Stimulated activated naive CD4-positive, alpha-beta T cell treated with Interleukin-2 at 50 U/mL for 16 hours (primary cell): ENCODE results near the gene PACS1.
"Not testable (repeated sequence)": the region's sequence is repeated elsewhere in the genome, so short reads cannot be mapped to it uniquely, and the experiment has no call there.

Source experiments
- DNase-seq: peaks from one replicate; lab custom pipeline; 2025; lab: John Stamatoyannopoulos, UW

Gene PACS1

DNA sequence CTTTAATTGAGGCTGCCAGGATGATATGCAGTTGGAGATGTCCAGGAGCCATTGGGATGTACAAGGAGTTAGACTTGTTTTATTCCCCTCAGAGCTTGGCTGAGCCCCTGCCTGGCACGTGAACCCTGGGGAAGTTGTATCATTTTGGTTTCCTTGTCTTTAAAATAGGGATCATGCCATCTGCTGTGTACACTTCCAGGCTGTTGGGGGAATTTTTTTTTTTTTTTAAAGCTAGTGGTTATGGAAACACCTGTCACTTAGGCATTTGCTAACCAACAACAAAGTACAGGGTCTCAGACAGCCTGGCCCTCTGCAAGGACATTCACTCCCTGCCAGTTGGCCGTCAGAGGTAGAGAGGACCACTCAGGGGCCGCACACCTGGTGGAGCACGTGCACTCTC is 189.9 kb downstream of the PACS1 start:
- DNase-seq = no peak

- no peak for DNase-seq
These were observed 191.5 kb downstream of the PACS1 start for GRCh38 chr11:66261578-66261977.

GRCh38 chr11:66262191-66262590 is 192.1 kb downstream of the PACS1 start:
- no peak for DNase-seq

GRCh38 chr11:66262696-66263095 is 192.6 kb downstream of the PACS1 start:
- no peak for DNase-seq

DNA sequence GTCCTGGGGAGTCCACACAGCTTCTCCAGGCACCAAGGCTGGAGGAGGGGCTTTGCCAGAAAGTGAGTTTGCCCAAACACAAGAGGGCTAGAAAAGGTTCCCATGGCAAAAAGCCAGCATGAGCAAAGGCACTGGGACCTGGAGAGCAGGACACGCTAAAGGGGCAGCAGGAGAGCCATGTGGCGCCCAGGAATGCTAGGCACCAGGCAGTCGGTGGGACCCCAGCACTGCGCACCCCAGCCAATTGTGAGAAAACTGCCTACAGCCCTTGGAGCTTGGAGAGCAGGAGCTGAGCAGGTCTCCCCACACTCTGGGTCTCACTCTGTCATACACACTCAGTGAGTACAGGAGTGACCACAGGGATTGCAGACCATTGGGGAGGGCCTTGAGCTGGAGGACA is 193.2 kb downstream of the PACS1 start:
- DNase-seq = no peak

DNA sequence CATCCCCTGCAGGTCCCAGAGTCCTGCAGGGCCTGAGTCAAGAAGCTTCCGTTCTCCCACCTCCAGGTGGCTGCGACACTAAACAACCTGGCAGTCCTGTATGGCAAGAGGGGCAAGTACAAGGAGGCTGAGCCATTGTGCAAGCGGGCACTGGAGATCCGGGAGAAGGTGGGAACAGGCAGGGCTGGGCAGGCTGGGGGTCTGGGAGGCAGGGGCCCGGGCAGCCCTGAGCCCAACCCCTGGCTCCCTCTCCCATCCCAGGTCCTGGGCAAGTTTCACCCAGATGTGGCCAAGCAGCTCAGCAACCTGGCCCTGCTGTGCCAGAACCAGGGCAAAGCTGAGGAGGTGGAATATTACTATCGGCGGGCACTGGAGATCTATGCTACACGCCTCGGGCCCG is 193.7 kb downstream of the PACS1 start:
- DNase-seq = no peak

DNA sequence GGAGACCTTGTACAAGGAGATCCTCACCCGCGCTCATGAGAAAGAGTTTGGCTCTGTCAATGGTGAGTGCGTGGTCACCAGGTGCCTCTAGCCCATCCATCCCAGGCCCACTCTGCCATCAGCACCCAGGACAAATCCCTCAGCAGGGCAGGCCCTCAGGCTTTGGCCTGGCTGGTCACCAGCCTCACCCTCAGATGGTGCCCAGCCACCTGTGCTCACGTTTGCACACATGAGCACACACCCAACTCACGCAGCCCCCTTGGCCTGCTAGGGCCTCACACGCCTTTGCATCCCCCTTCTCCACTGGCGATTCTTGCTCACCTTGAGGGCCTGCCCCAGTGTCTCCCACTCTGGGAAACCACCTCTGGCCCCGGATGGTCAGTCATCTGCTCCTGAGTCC is 194.3 kb downstream of the PACS1 start:
- DNase-seq = no peak

GRCh38 chr11:66264914-66265313 is 194.8 kb downstream of the PACS1 start:
- peak; percentile 33 for DNase-seq

DNA sequence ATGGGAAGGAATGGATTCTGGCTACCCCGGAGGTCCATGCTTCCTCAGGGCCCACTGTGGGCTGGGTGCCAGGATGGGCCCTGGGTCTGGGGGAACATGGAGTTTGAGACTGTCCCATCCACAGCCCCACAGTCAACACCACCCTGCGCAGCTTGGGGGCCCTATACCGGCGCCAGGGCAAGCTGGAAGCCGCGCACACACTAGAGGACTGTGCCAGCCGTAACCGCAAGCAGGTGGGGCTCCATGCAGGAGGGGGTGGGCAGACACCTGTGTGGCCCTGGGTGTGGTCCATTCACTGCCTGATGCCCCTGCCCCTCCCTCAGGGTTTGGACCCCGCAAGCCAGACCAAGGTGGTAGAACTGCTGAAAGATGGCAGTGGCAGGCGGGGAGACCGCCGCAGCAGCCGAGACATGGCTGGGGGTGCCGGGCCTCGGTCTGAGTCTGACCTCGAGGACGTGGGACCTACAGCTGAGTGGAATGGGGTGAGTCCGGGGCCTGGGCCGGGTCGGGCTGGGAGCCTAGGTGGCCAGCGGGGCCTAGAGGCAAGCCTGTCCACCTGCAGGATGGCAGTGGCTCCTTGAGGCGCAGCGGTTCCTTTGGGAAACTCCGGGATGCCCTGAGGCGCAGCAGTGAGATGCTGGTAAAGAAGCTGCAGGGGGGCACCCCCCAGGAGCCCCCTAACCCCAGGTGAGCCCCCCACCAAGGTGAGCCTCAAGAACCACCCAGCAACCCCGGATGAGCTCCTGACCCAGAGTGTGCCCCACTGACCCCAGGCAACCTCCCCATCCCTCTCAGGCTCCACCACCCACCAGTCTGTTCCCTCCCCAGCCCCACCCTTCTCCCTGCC is 195.7 kb downstream of the PACS1 start:
- no peak for DNase-seq

GRCh38 chr11:66266378-66267038 is 196.4 kb downstream of the PACS1 start:
- DNase-seq = no peak

- DNase-seq = no peak
These were observed 196.9 kb downstream of the PACS1 start for GRCh38 chr11:66267039-66267378.

DNA sequence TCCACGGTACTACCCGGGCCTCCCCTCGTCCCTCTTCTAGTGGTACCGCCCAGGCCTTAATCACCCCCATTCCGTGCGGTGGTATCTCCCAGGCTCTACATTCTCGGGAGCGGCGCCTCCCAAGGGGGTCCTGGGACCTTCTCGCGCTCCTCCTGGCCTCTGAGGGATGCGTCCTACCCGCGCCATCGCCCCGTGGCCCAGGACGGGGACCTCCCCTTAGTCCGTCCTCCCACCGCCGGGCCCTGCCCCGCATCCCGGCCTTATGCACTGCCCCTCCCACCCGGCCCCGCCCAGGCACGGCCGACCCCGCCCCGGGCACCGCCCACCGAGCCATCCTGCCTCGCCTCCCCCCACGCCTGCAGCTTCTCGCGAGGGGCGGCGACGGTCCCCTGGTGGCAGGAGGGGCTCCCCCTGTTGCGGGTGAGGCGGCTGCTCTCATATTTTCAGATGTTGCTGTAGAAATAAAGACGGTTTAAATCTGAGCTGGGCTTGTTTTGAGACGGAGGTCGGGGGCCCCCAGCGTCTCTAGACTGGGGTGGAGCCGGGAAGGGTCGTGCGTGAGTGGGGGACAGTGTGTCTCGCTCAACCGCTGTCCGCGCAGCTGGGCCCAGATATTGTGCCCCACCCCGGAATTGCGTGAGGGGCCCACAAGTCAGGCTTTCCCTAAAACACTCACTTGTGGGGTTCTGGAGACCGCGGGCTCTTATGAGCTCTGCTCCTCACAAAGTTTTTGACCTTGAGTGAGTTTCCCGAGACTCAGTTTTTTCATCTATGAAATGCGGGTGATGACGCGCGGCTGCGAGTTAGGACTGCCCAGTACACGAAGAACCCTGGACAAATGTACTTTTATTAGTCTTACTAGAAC is 197.5 kb downstream of the PACS1 start:
- DNase-seq = peak; percentile 83

DNA sequence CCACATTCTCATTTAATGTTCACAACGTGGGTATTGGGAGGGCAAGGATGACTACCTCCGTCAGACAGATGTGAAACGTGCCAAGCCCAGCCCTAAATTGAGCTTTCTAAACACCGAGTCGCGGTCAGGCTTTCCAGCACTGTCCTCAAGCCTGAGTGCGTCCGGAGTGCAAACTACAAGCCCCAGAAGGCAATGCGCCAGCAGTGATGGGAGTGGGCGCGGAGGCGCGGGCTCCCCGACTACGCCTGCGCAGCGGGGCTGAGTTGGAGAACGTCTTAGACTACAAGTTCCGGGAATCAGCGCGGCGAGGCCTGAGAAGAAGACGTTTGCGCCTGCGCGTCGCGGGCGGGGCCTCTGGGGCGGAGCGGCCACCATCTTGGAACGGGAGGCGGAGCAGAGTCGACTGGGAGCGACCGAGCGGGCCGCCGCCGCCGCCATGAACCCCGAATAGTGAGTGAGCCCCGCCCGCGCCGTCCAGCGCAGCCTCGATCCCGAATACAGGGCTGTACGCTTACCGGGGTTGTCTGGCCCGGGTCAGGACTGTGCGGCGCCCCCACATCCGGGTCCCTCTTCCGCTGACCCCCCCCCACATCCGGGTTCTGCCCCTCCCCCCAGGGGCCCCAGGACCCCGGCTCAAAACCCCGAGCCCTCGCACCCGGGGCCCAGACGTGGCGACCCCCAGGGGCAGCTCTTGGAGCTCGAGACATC is 198.3 kb downstream of the PACS1 start, which contains the start of gene RAB1B:
TSS of gene RAB1B (plus strand) at position 396 of the 708 bp plus-strand sequence. CDS start at position 437, 41 bp downstream.
- peak; percentile 98 for DNase-seq

- DNase-seq = no peak
These were observed 199.2 kb downstream of the PACS1 start for GRCh38 chr11:66268952-66269905.

DNA sequence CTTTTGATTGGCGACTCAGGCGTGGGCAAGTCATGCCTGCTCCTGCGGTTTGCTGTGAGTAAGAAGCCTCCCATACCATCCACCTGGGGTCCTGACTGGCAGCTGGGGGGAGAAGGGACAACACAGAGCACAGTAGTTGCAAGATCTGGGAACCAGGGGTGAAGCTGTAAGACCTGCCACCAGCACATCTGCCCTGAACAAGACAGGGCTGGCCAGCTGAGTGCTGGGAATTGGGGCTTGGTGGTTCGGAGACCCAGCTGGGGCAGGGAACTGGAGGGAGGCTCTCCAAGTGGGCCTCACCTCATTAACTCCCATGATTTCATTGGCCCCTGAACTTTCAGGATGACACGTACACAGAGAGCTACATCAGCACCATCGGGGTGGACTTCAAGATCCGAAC is 201.7 kb downstream of the PACS1 start:
- DNase-seq = no peak

DNA sequence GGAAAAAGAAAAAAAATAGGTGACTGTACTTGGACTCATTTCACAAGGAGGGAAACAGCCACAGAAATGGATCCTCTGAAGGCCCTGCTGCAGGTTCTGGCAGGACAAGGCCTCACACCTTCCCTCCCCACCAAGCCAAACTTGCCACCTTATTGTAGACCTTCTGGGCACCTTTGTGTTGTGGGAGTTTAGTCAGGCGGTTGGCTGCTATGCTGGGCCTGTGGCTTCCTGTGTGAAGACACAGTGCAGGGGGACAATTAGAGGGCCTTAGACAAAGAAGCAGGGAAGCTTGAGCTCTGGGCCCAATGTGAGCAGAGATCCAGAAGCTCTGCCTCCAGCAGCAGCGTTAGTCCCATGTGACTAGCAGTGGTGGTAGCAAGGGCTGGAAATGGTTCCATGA is 202.5 kb downstream of the PACS1 start:
- DNase-seq = no peak

GRCh38 chr11:66274219-66274618 is 204.1 kb downstream of the PACS1 start:
- no peak for DNase-seq

DNA sequence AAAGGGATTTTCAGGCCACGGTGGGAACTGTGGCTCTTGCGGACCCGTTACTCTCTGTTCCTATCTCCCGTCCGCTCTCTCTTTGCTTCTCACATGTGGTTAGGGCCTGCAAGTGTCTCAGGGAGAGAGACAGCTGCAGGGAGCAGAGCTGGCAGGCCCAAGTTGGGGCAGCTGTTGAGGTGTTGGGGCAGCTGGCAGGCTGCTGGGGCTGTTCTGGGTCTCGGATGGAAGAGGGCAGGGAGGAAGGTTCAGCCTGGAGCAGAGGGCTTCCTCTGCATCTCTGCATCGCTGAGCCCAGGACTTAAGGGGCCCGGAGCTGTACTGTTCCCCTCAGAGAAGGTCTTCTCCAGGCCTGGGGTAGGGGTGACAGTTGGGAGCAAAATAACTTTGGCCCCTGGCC is 205.3 kb downstream of the PACS1 start:
- no peak for DNase-seq

- DNase-seq = no peak
These were observed 206.0 kb downstream of the PACS1 start for GRCh38 chr11:66275984-66276612.

DNA sequence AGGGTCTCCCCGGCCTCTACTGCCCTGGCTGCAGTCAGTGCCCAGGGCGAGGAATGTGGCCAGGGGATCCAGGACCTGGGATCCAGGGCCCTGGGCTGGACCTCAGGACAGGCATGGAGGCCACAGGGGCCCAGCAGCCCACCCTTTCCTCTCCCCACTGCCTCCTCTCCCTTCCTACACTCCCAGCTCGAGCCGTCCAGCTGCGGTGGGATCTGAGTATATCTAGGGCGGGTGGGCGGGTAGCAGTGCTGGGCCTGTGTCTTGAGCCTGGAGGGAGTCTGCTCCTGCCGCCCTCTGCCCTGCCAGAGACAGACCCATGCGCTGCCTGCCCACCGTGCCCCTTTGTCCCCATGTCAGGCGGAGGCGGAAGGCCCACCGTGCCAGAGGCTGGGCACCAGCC is 206.5 kb downstream of the PACS1 start:
- not testable (repeated sequence) for DNase-seq
